Osteoblast (primary cell): Measurements from ENCODE around the gene C2orf72. TPM values are rescaled to one million over a fixed set of nuclear protein-coding genes. Genes with fewer than 3 reads are reported as not detected.

Experiments
- DNase-seq: peaks from one replicate; pipeline ENCODE4 v3.0.0; 2011; ENCODE audit warnings: low spot score, mixed read lengths; ENCODE audit not compliant: insufficient read length; ENCODE audit errors: missing footprints
- H2AFZ ChIP-seq: 2 replicates; pipeline ENCODE4 v1.6.0; 2011; ENCODE audit warnings: mild to moderate bottlenecking, low read length
- H3K27ac ChIP-seq: 2 replicates; pipeline ENCODE4 v1.5.1; 2011; ENCODE audit warnings: mild to moderate bottlenecking, low read depth, low read length, moderate library complexity
- H3K27me3 ChIP-seq: 2 replicates; pipeline ENCODE4 v1.6.0; 2012; ENCODE audit warnings: mild to moderate bottlenecking, control low read depth, inconsistent platforms, low read length, moderate library complexity; ENCODE audit not compliant: insufficient read depth
- H3K36me3 ChIP-seq: 2 replicates; pipeline ENCODE4 v1.5.1; 2011; ENCODE audit warnings: mild to moderate bottlenecking, low read length, control low read depth, moderate library complexity; ENCODE audit not compliant: insufficient read depth
- H3K4me1 ChIP-seq: 2 replicates; pipeline ENCODE4 v1.5.1; 2011; ENCODE audit warnings: mild to moderate bottlenecking, low read length, control low read depth, moderate library complexity; ENCODE audit not compliant: insufficient read depth
- H3K4me2 ChIP-seq: 2 replicates; pipeline ENCODE4 v1.6.0; 2011; ENCODE audit warnings: mild to moderate bottlenecking, low read length; ENCODE audit not compliant: insufficient read depth
- H3K4me3 ChIP-seq: fragments of 200-600 bp; sonication (generic); 3 replicates; pipeline ENCODE4 v1.5.1; 2012; ENCODE audit warnings: mild to moderate bottlenecking, low read length, inconsistent platforms; ENCODE audit not compliant: insufficient read depth
- H3K79me2 ChIP-seq: 2 replicates; pipeline ENCODE4 v1.6.0; 2012; ENCODE audit warnings: mild to moderate bottlenecking, low read length, control low read depth, inconsistent platforms; ENCODE audit not compliant: insufficient read depth
- H3K9me3 ChIP-seq: 2 replicates; pipeline ENCODE4 v1.5.1; 2011; ENCODE audit warnings: low read depth, low read length, control low read depth
- H4K20me1 ChIP-seq: 2 replicates; pipeline ENCODE4 v1.6.0; 2012; ENCODE audit warnings: mild to moderate bottlenecking, low read length, control low read depth; ENCODE audit not compliant: insufficient read depth
- total RNA-seq: library from RNA; depleted of rRNA; stranded (reverse); fragments of >200 nt; gene quantifications from 2 replicates; pipeline ENCODE4 v1.2.3, GENCODE V29; 2012
- TF ChIP-seq, protein P1 (sequence below): IDR thresholded peaks from 2 replicates; pipeline ENCODE4 v1.5.1; 2011; ENCODE audit warnings: mild to moderate bottlenecking, low read depth, low read length, moderate library complexity; ENCODE audit errors: extremely low read depth

The C2orf72 gene
- total RNA-seq, 1 donor, result not detected

DNA sequence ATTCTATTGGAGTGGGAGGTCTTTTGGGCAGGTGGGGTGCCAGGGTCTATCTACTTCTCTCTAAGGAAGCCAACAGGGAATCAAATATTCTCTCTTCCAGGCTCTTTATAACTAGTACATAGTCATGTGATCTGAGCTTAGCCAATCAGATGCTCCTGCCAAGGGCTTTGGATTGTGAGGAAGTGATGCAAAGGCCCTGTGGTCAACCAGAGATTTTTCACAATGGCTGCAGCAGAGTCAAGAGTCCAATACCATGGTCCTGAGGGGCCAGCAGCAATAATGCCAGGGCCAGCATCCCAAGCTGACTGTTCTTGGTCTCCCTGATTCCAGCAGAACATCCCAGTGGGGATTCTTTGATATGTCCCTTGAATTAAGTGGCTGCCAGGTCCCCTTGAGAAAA lies 8.4 kb upstream of the C2orf72 start:
- DNase-seq, result no peak
- H3K4me2 ChIP-seq, result no peak overlapping the region
- no peak overlapping the region for H3K4me3 ChIP-seq
- no peak overlapping the region for H3K27ac ChIP-seq
- no peaks in the 10 kb centered on the region for H4K20me1 ChIP-seq
- peaks cover 10% of the 10 kb centered on the region for H3K27me3 ChIP-seq
- H3K79me2 ChIP-seq, result no peaks in the 10 kb centered on the region
- no peaks in the 10 kb centered on the region for H3K36me3 ChIP-seq
- H2AFZ ChIP-seq, result no peak overlapping the region
- H3K9me3 ChIP-seq, result no peaks in the 10 kb centered on the region
- no peaks in the 10 kb centered on the region for H3K4me1 ChIP-seq
- TF ChIP-seq, protein P1, sequence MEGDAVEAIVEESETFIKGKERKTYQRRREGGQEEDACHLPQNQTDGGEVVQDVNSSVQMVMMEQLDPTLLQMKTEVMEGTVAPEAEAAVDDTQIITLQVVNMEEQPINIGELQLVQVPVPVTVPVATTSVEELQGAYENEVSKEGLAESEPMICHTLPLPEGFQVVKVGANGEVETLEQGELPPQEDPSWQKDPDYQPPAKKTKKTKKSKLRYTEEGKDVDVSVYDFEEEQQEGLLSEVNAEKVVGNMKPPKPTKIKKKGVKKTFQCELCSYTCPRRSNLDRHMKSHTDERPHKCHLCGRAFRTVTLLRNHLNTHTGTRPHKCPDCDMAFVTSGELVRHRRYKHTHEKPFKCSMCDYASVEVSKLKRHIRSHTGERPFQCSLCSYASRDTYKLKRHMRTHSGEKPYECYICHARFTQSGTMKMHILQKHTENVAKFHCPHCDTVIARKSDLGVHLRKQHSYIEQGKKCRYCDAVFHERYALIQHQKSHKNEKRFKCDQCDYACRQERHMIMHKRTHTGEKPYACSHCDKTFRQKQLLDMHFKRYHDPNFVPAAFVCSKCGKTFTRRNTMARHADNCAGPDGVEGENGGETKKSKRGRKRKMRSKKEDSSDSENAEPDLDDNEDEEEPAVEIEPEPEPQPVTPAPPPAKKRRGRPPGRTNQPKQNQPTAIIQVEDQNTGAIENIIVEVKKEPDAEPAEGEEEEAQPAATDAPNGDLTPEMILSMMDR, result no peak

- Histone ChIP-seq H3K27ac (no peak overlapping the region), H3K4me1 (no peaks in the 10 kb centered on the region), H4K20me1 (no peaks in the 10 kb centered on the region), H3K27me3 (peaks cover 16% of the 10 kb centered on the region), H3K36me3 (no peaks in the 10 kb centered on the region), H3K79me2 (no peaks in the 10 kb centered on the region), H3K4me3 (no peak overlapping the region), H2AFZ (no peak overlapping the region), H3K4me2 (no peak overlapping the region), H3K9me3 (no peaks in the 10 kb centered on the region)
- DNase-seq, result no peak
- TF ChIP-seq, protein P1, result no peak
These were observed 7.8 kb upstream of the C2orf72 start for GRCh38 chr2:231029563-231029962.

DNA sequence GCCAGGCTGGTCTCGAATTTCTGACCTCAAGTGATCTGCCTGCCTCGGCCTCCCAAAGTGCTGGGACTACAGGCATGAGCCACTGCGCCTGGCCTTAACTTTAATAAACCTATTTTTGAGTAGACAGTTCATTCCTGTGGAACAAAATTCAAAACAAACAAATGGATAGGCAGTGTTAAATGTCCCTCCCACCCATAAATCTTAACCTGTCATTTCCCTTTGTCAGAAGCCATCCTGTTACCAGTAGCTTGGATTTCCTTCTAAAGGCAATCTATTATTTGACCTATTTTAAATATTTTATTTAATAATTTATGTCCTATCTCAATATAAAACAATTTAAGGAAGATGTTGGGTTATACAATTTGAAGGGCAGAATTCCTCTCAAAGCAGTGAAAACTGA lies 6.6 kb upstream of the C2orf72 start:
- Histone ChIP-seq H3K36me3 (no peaks in the 10 kb centered on the region), H3K4me1 (no peaks in the 10 kb centered on the region), H4K20me1 (no peaks in the 10 kb centered on the region), H3K27me3 (peaks cover 23% of the 10 kb centered on the region), H3K4me3 (no peak overlapping the region), H3K79me2 (no peaks in the 10 kb centered on the region), H2AFZ (no peak overlapping the region), H3K9me3 (no peaks in the 10 kb centered on the region), H3K27ac (no peak overlapping the region), H3K4me2 (no peak overlapping the region)
- DNase-seq, result no peak
- TF ChIP-seq, protein P1, result no peak

GRCh38 chr2:231032575-231033140 lies 4.7 kb upstream of the C2orf72 start:
- DNase-seq, result no peak
- no peak overlapping the region for H2AFZ ChIP-seq
- H3K4me3 ChIP-seq, result no peak overlapping the region
- H3K36me3 ChIP-seq, result no peaks in the 10 kb centered on the region
- H3K4me1 ChIP-seq, result no peaks in the 10 kb centered on the region
- no peak overlapping the region for H3K27ac ChIP-seq
- TF ChIP-seq, protein P1, result no peak
- no peak overlapping the region for H3K4me2 ChIP-seq
- no peaks in the 10 kb centered on the region for H3K9me3 ChIP-seq
- no peaks in the 10 kb centered on the region for H3K79me2 ChIP-seq
- H4K20me1 ChIP-seq, result no peaks in the 10 kb centered on the region
- peaks cover 37% of the 10 kb centered on the region for H3K27me3 ChIP-seq
